SIG-M5 treated with dmso at 0.1 percent for 504 hours (cell line): ENCODE data around the gene PDE7B.
A peak's percentile ranks its signal among the peaks of the same experiment; 100 is the strongest.
"Not testable (repeated sequence)": the region's sequence is repeated elsewhere in the genome, so short reads cannot be mapped to it uniquely, and the experiment has no call there.

Experiments
- DNase-seq: peaks from one replicate; lab custom pipeline; 2025; ENCODE audit not compliant: unreplicated experiment; lab: John Stamatoyannopoulos, UW

PDE7B gene

DNA sequence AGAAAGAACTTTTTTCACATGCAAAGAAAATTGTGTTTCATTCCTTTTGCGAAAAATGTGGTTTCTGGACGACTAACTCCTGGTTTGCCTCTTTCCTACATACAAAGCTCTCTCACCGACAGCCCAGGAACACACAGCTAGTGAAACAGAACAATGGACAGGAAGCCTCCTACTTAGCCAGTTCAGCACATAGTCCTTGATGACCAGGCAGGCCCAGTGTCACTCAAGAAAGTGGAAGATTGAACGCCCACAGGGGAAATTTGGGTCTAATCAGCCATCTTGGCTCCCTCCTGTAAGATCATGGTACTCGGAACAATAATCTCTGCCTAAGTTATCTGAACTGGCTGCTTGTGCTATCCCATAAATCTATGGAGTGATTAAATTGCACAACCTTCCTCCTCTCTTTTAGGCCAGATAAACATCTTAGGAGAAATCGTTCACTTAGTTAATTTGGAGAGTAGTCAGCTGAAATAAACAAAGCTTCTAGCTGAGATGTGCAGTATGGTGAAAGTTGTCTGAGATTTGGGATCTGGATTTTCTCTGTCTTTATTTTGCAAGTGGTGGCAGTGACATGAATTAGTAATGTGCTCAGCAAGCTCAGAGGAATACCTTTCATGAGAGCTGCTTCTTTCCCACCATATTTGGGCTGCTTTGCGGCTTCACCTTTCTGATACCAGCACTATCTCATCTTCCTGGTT is 251.6 kb downstream of the PDE7B start:
- no peak for DNase-seq

DNA sequence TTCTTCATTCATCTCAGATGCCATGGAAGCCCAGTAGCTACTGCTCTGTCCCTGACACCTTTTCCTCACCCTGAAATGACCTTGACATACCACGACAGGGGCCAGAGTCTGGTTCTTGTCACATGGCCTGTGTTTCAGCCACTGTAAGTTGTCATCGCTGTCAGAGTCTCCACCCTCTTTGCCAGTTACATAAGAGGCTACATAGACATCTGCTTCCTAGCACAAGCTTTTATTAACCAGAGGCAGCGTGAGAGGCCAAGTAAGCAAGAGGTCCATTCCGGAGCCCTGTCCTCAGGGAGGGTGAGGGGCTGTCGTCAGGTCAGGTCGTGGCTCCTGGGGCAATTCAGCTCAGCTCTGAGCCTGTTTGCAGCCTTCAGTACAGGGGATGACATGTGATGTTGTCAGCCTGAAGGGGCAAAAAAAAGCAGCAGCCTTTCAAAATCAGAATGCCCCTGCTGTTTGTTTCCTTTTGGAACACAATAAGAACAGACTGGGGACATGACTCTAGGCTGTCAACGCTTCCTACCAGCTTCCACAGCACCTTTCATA is 252.3 kb downstream of the PDE7B start:
- no peak for DNase-seq

DNA sequence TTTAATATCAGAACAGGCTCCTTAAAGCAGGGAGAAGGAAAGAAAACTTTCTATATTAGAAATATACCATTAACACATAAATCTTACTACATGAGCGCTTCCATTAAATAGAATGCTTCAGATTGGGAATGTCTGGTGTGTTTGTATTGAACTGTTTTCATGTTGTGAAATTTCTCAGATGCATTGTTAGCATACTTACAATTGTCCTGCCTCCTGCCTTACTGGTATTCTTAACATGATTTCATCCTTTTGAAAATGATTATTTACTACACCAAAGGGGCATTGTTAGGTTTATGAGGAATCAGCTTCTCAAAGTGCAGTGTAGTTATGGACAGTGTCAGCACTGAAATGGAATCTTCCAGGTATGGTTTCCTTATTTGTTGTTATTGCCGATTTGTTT is 253.1 kb downstream of the PDE7B start:
- DNase-seq, result no peak

DNA sequence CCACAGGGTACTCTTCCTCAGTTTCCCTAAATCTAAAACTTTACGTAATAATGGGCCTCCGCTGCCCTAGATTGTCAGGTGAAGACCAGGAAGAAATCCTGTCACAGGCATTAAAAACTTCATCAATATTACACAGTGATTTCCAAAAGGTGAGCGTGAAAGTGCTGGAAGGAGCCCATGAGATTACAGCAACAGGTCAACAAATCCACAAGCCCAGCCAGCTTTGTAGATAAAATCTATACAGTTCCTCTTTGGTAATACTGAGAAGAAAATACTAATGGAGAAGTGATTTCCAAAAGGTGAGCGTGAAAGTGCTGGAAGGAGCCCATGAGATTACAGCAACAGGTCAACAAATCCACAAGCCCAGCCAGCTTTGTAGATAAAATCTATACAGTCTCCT is 254.3 kb downstream of the PDE7B start:
- not testable (repeated sequence) for DNase-seq

DNA sequence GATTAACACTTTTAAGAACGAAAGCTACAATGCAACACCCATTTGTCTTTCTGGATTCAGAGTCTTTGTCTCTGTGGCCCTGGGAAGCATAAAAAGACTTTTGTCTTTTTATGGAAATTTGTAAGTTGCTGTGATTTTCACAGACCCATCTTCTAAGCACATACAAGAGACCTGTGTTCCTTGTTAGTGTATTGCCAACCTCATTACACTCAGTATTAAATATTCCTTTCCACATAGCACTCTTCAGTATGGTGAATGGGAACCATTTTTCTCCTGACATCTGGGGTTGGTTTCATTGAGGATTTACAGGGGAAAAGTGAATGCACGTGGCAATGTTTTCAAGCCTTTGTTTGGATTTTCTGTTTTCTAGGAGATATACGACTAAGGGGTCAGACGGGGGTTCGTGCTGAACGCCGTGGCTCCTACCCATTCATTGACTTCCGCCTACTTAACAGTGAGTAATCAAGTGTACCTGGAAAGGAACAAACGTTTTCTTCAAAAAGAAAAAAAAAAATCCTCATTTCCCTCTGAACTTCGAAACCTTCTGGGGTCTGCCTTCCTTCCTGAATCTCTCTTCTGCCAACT is 257.0 kb downstream of the PDE7B start:
- no peak for DNase-seq

DNA sequence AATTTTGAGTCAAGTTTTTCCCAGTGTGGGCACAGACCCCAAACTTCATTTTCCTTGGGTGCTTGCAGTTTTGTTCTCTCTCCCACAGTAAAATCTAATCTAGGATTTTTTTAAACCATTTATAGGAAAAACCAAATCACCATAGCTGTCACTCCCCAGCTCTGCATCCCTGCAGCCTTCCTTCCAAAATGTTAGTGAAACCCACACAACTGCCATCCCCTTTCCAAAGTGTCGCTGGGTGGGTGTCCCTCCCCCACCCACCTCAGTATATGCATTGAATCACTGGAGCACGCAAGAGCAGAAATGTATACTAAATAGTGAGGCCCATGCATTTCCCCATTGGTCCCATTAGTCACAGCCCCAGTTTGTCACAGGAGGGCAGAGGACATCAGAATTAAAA is 260.3 kb downstream of the PDE7B start:
- DNase-seq, result no peak

DNA sequence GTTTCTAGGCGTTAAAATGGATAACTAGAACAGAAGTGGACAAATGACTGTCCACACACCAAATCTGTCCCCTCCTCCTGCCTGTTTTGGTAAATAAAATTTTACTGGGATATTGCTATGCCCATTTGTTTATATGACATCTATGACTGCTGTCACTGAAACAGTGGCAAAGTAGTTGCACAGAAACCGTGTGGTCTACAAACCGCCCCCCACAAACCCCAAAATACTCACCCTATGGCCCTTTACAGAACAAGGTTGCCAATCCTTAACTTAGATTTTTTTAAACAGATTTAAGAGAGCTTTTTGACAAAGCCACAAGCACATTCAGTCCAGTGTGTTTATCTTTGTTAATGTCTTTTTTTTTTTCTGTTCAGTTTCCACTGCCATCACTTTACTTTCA is 260.8 kb downstream of the PDE7B start:
- DNase-seq, result no peak

DNA sequence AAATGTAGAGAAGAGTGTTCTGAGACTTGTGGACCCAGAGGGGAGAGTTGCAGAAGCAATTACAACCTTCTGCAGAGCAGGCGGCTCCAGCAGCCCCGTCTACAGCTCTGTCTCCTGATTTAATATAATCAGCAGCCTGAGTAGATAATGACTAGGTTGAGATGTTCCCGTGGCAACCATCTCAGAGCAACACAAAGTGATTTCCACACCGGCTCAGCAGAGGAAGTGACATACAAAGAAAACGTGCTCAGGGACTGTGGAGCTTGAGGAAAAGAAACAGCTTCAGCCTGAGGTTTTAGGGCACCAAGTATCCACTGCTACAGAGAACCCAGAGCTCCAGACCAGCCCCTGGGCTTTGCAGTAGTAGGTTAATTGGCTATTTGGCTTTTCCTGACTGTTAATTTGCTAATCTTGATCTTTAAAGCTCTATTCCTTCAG is 262.3 kb downstream of the PDE7B start:
- peak; percentile 76 for DNase-seq

DNA sequence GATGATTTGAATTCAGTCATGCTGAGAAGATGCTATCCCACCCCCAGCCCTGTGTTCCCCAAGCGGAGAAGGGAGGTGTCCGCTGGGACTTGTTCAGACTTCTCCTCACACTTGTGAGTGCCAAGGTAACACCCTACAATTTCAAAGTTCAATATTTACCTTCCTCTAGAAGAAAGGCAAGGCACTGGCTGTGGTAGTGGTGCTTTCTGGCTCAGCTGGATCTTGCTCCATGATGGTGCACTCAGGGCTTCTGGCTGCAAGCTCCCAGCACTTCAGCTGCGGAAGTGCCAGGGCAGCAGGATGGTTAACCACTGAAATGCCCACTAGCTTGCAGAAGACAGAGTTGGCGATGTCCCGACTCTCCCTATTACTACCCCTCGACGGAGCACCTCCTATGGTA is 263.2 kb downstream of the PDE7B start:
- DNase-seq, result no peak

DNA sequence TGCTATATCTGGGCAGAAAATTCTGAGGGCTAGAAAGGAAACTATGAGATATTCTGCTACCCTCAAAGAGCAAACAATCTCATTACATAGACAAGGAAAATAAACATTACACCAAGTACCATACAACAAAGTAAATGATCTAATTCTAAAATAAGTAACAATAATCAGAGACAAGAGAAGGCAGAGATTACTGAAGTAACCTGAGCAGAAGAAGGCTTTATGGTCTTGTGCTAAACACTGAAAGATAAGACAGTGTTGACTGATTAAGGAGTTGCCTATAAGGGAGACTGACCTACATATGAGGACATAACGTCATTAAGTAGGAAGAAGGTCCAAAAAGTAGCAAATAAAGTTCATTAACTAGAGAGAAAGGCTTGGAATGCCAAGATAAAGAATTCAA is 264.4 kb downstream of the PDE7B start:
- no peak for DNase-seq

DNA sequence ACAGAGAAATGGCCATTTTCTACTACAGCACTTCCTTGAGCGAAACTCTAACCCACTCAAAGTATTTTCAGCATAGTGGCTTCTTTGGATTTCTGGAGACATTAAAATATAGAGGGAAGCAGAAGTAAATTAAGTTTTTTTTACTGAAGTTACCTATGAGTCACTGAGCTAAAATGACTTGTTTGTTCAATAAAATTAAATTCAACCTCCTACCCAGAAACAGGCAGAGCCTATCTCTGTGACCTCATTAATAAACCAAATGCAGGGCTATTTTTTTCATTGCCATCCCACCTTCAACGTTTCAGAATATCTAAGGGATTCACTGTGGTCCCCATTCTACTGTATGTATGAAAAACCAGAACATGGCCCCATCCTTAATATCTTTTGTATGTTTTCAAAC is 265.6 kb downstream of the PDE7B start:
- DNase-seq, result no peak

DNA sequence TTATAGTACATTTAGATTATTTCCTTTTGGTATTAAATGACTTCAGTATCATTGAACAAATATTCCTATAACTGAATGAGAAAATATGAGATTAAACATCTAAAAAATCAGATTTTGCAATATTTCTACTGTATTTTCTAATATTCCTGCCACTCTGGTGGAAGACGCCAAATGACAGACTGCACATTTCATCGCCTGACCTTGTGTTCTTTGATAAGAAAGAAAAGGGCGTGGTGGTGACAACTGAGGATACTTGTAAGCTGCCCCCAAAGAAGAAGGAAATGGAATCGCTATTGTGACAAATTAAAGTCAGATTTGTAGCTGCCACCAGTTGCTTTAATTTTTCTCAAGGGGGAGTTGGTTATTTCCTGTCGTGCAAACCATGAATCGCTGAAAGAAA is 267.3 kb downstream of the PDE7B start:
- DNase-seq, result no peak

DNA sequence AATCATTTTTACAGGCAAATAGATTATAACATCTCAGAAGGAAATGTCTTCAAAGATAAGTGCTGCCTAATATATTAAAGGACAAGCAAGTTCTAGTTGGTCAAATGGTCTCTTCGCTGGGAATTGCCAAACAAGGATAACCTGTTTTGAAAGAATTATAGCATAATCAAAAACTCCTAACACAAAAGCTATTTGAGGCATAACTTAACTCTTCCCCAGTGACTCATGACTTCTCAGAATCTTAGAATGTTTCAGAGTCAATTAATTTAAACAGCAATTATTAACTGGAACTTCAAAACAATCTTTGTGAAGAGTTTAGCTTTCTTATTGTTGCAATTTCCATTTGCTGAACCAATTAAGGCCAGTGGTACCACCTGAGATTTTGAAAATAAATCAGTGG is 272.0 kb downstream of the PDE7B start:
- no peak for DNase-seq

DNA sequence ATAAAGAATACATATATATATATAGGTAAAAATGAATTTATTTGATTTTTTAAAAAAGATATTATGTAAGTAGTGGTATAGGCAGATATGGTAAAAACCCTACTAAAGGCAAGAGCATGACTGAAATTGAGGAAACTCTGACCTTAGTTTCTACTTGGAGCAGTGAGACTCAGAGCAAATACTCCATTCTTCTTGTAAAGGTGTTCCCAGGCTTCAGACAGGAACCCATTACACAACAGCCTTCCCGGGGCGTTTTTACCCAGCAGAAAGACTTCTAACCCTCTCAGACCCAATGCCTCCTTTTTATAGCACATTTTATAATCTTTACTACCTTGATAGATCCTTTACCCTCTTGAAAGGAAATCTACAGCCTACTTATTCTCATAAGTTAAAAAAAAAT is 274.1 kb downstream of the PDE7B start:
- no peak for DNase-seq

DNA sequence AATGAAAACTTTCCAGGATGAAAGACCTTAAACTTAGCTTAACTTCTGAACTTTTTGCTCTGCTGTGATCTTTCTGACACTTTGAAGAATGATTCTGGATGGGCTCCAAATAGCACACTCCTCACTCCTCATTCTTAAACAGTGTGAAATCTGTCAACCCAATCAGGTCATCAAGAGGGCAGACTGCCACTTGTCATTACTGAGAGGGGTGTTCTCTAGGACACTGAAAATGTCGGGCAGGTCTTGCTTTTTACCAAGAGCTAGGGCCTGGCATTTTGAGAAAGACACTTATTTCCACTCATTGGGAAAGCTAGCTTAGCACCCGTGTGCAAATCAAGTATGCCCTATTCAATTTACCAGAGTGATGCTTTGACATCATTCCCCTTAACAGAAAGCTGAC is 276.4 kb downstream of the PDE7B start:
- DNase-seq, result no peak

DNA sequence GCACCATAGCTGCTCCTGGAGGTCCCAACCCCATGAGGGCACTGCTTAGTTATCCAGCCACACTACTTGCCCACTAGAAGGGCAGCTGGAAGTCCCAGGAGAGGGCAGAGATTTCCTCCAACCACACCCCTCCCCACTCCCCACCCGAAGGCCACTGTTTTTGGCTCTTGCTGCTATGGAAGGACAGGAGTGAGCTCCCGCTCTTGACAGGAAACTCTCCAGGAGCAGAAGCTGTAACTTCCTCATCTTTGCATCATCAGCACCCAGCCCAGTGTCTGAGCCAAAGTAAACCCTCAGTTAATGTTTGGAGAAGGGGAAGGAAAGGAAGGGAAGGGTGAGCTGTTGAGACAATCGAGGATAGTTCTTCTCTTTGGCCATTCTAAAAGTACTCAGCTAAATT is 277.9 kb downstream of the PDE7B start:
- no peak for DNase-seq

DNA sequence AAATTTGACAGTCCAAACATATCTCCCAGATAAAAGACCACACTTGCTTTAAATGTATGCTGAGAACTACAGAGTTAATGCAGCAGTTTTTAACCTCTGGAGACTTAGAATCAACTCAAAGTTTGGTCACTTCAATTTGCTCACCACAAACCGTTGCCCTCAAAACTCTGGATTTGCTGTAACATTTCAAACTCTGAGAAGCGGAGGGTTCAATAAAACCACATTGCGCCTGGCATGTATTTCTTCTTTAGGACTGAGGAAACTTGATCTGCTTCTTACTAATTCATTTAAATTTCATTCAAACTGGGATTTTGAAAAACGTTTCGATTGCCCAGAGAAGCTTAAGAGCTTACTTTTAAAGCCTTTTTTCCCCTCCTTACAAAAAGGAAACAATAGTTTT is 282.8 kb downstream of the PDE7B start:
- no peak for DNase-seq

DNA sequence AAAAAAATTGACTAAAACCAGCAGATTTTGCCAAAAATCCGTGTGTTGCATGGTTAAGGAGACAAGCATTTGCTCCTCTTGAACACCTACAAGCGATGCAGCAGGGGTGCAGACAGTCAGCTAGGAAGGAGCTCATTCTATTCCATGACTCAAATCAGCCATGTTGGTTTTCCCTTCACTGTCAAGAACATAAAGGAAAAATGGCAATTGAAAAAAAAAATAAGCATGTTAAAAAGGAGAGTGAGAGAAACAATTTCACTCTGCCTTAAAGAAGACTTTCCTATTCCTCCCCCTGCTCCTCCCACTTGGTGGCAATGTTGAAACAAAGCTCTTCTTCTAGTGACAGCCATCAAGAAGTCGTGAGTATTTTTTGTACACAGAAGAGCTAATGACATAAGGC is 283.2 kb downstream of the PDE7B start:
- no peak for DNase-seq

DNA sequence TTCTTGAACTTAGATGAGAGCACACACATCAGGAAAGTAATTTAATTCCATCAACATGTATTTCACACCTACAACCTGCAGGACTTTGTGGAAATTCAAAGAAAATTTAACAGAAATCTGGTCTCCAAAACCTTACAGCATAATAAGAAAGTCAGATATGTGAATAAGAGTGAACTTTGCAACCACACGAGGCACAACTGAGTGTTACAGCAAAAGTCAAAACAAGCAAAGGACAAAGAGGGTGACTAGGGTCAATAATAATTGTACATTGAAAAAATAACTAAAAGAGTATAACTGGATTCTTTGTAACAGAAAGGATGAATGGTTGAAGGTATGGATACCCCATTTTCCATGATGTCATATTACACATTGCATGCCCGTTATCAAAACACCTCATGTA is 284.8 kb downstream of the PDE7B start:
- no peak for DNase-seq

DNA sequence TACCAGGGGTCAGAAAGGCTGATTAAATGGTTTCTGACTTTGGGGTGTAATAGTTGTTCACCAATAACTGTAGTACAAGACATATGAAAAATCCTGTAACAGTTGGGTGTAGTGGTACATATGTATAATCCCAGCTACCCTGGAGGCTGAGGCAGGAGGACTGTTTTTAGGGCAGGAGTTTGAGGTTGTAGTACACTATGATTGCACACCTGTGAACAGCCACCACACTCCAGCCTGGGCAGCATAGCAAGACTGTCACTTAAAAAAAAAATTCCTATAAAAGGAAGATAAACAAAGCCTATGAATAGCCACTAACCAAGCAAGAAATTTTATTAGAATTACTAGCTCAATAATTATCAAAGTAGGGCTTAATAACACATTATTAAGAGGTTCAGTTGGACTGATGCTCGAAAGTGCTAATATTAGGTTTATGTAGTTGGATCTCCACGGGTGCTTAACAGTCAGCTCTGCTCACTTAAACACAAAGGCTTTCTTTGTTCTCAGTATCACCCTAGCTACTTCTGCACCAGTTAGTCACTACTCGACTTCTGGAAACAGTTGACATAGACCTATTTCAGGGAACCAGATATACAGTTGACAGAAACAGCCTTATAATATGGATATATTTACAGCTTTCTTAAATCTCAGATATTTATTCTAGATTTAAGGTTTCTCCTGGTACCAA is 285.6 kb downstream of the PDE7B start:
- no peak for DNase-seq

DNA sequence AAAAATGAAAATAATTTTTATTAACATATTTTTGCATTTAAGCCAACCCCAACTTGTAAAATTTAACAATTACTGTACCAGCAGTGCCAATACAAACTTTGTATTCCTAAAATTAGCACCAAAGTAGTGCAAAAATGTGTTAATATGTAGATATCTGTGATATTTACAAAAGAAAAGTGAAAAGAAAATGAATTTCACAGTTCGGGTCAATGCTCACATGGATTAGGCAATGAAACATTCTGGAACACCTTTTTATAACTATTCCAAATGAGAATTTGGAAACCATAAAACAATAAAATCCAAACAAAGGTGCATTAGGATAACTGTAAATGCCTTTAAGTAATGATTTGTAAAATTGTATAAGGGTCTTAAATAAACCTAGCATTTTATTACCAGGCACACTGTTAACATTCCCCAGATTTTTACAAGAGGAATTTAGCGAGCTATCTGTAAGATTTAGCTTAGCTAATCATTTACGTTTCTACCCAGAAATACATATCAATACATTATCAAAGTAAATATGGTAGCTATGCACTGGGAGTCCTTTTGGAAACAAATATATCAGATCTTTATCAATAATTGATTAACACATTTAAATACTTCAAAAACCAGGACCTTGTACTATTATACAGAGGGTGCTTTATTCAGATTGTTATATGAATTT is 286.4 kb downstream of the PDE7B start:
- no peak for DNase-seq

DNA sequence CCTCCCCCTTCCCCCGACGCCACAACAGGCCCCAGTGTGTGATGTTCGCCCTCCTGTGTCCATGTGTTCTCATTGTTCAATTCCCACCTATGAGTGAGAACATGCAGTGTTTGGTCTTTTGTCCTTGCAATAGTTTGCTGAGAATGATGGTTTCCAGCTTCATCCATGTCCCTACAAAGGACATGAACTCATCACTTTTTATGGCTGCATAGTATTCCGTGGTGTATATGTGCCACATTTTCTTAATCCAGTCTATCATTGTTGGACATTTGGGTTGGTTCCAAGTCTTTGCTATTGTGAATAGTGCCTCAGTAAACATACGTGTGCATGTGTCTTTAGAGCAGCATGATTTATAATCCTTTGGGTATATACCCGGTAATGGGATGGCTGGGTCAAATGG is 287.6 kb downstream of the PDE7B start:
- not testable (repeated sequence) for DNase-seq
